Skin of body (tissue), 2 donors: ENCODE measurements around the gene COPS7A. TPM values are rescaled to one million over a fixed set of nuclear protein-coding genes. Genes with fewer than 3 reads are reported as not detected.
A peak's percentile ranks its signal among the peaks of the same experiment; 100 is the strongest.
"Not testable (repeated sequence)": the region's sequence is repeated elsewhere in the genome, so short reads cannot be mapped to it uniquely, and the experiment has no call there.

ENCODE experiments used
- DNase-seq: peaks from one replicate; lab custom pipeline; 2025; lab: John Stamatoyannopoulos, UW
- total RNA-seq: library from RNA; depleted of rRNA; stranded (reverse); fragments of >200 nt; gene quantifications from one replicate; pipeline ENCODE4 v1.2.3, GENCODE V29; 2014

Gene COPS7A
- total RNA-seq, 1 donor from 2014 or later = 24.4 TPM

GRCh38 chr12:6701078-6701768 lies 22.6 kb upstream of the COPS7A start:
- DNase-seq = no peak

GRCh38 chr12:6703631-6704030 lies 20.2 kb upstream of the COPS7A start:
- no peak for DNase-seq

DNA sequence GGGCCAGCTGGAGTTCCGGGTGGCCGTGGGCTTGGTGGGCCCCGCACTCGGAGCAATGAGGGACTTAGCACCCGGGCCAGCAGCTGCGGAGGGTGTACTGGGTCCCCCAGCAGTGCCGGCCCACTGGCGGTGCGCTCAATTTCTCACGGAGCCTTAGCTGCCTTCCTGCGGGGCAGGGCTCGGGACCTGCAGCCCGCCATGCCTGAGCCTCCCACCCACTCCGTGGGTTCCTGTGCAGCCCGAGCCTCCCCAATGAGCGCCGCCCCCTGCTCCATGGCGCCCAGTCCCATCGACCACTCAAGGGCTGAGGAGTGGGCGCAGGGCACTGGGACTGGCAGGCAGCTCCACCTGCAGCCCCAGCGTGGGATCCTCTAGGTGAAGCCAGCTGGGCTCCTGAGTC lies 15.5 kb upstream of the COPS7A start:
- not testable (repeated sequence) for DNase-seq

- DNase-seq = no peak
These were observed 14.9 kb upstream of the COPS7A start for GRCh38 chr12:6708960-6709394.

GRCh38 chr12:6716031-6716873 lies 7.6 kb upstream of the COPS7A start:
- DNase-seq = not testable (repeated sequence)

DNA sequence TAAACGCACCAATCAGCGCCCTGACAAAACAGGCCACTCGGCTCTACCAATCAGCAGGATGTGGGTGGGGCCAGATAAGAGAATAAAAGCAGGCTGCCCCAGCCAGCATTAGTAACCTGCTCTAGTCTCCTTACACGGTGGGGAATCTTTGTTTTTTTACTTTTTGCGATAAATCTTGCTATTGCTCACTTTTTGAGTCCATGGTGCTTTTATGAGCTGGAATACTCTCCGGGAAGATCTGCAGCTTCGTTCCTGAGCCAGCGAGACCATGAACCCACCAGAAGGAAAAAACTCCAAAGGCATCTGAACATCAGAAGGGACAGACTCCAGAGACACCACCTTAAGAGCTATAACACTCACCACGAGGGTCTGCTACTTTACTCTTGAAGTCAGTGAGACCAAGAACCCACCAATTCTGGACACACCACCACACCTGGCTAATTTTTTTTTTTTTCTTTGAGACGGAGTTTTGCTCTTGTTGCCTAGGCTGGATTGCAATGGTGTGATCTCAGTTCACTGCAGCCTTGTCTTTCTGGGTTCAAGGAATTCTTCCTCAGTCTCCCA lies 6.9 kb upstream of the COPS7A start:
- DNase-seq = no peak

- DNase-seq = no peak
These were observed 983 bp upstream of the COPS7A start for GRCh38 chr12:6722863-6723262.

GRCh38 chr12:6724409-6724797 lies 557 bp downstream of the COPS7A start:
- DNase-seq = no peak

- no peak for DNase-seq
These were observed 1.5 kb downstream of the COPS7A start for GRCh38 chr12:6725350-6725749.

DNA sequence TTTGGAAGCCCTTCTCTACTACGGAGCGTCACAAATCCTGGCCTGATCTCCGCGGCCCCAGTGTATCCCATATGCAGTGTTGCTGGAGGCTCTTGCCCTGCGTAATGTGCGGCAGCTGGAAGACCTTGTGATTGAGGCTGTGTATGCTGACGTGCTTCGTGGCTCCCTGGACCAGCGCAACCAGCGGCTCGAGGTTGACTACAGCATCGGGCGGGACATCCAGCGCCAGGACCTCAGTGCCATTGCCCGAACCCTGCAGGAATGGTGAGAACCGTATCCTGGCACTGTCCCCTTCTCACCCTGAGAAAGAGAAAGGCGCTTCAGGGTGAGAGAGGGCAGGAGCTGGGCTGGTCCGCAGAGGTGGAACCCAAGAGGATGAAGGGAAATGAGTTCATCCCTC lies 5.3 kb downstream of the COPS7A start:
- DNase-seq = no peak

- no peak for DNase-seq
These were observed 6.3 kb downstream of the COPS7A start for GRCh38 chr12:6730169-6730568.

DNA sequence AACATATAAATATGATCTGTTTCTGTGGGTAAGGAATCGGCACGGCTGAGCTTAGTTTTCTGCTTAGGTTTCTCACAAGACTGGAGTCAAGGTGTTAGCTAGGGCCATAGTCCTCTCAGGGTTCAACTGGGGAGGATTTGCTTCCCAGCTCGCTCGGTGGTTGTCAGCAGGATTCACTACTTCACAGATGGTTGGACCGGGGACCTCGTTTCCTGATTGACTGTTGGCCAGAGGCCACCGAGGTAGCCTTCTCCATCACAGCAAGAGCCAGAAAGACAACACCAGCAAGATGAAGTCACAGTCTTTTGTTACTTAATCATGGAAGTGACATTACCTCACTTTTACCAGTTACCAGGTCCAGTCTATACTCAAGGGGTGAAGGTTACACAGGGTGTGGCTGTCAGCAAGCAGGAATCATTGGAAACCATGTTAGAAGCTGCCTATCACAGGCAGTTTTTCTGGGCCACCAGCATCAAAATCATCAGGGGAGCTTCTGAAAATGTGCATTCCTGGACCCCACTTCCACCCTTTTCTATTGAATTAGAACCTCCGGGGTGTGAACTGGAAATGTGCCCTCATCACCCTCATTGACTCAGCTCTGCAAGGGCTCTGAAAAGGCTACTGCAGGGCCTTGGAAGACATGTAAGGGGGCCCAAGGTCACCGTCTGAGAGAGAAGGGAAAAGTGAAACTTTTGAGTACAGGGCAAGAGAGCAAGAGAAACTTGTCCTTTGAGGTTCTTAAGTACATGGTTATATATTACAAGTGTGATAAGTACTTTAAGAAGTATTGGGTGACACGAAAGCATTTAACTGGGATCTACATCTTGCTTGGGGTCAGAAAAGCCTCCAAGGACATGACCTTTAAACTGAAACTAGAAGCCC lies 10.9 kb downstream of the COPS7A start:
- no peak for DNase-seq

DNA sequence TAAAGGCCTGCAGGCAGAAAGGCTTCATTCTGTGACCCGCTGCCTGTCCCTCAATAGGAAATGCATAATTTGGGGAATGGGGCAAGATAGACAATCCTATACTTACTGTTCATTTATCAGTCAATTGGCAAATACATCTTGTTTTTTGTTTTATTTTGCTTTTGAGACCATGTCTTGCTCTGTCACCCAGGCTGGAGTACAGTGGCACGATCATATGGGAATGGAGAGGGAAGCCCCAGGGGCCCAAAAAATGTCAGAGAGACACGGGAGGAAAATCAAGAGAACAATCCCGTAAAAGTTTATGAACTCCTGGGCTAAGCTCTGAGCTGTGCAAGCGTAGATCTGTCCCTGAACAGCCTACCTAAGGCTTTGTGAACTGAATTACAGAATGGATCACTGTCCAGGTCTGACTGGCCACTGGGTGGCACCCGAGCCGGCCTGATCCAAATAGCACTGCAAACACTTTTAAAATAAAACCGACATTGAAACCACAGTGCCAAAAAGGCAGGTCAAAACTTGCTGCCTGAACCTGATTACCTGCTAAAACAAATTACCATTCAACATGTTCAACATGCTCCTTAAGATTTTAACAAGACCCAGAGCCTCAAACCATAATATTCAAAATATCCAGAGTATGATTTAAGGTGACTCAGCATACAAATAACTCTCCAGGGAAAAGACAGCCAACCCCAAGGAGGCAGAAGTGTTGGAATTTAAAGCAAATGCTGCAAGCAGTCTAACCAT lies 11.8 kb downstream of the COPS7A start:
- DNase-seq = peak; percentile 16

DNA sequence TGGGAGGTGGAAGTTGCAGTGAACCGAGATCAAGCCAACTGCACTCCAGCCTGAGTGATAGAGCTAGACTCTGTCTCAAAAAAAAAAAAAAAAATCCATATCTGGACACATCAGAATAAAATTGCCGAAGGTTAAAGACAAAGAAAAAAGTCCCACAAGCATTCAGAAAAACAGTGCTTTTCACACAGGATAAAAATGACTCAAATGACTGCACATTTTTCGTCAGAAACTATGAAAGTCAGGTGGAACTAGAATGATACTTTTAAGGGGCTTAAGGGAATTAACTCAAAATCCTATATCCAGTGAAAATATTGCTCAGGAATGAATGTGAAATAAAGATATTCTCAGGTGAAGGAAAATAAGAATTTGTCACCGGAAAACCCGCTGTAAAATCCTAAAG lies 12.9 kb downstream of the COPS7A start:
- DNase-seq = no peak

DNA sequence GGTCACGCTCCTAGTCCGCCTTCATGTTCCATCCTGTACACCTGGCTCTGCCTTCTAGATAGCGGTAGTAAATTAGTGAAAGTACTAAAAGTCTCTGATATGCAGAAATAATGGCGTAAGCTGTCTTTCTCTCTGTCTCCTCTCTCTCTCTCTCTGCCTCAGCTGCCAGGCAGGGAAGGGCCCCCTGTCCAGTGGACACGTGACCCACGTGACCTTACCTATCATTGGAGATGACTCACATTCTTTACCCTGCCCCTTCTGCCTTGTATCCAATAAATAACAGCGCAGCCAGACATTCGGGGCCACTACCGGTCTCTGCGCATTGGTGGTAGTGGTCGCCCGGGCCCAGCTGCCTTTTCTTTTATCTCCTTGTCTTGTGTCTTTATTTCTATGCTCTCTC lies 18.2 kb downstream of the COPS7A start:
- DNase-seq = not testable (repeated sequence)

DNA sequence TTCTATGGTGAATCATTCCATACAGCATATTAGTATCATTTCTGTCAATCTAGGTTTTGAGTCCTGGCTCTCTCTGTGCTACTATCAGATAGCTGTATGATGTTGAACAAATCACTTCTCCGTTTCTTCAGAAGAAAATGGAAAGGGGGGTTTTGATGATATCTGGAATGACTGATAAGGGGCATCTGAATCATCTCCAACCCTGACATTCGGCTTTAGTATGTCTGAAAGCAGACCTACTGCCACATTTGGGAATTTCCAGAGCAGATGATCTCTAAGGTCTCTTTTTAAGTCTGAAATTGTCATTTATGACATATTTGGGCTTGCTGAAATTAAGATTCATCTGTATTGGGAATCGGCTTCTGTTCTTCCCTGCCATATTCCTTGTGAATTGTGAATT lies 19.0 kb downstream of the COPS7A start:
- DNase-seq = no peak

DNA sequence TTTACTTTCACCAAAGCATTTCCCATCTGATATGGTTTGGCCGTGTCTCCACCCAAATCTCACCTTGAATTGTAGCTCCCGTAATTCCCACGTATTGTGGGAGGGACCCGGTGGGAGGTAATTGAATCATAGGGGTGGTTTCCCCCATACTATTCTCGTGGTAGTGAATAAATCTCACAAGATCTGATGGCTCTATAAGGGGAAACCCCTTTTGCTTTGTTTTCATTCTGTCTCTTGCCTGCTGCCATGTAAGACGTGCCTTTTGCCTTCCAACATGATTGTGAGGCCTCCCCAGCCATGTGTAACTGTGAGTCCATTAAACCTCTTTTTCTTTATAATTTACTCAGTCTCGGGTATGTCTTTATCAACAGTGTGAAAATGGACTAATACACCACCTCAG lies 19.5 kb downstream of the COPS7A start:
- DNase-seq = not testable (repeated sequence)

DNA sequence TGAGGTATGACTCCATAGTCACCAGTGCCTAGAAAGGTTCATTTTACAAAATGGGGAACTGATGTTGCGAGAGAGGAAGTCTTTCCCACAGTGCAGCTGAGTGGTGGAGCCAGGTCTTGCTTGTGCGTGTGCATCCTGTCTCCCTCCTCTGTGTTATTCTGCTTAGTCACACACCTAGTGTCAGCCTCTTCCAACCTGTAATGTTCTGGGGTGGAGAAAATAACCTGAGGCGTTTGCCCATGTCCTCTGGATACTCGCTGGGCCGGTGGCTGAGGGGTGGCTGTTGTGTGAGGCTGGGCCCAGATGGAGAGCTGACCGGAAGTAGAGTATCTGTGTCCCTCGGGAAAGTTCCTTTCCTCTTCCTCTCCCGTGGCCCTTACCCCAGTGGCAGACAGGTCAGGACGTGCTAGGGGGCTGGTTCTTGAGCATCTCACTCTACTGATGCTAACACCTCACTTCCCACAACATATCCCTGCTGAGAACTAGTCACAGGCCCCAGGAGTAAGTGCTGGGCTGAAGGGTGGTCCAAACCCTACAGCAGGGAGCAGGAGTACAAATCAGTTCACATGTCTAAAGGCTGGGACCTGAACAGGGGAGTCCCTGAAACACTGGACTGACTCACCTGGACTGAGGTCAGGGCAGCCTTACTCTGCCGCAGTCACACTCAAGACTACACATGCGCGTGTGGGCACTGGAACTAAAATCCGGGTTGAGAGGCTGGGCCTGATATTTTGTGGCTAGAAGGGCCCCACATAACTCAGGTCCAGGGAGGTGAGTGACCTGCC lies 22.1 kb downstream of the COPS7A start:
- DNase-seq = no peak

- no peak for DNase-seq
These were observed 23.4 kb downstream of the COPS7A start for GRCh38 chr12:6747216-6747615.

GRCh38 chr12:6748761-6749160 lies 24.9 kb downstream of the COPS7A start:
- no peak for DNase-seq
